ENCODE results near the gene CDC16.

CDC16 gene

DNA sequence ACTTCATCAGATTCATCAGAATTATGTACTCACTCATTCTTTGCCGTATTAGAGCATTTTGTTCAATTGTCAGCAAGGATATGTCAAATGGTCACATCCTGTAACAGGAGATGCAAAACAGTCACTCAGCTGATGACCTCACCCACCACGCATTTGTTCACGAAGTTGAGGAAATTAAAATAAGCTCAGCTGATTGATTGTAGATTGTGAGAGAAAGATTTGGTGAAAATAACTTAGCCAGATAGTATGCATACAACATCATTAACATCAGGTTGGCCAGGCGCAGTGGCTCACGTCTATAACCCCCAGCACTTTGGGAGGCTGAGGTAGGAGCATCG is 22.6 kb upstream of the CDC16 start:
- H3K4me3 ChIP-seq (ENCODE audit: low read length): no peak overlapping the region
- no peak for TF ChIP-seq ZNF274 (IDR thresholded peaks at IDR 0.05; ENCODE audit: low read depth, low read length)

DNA sequence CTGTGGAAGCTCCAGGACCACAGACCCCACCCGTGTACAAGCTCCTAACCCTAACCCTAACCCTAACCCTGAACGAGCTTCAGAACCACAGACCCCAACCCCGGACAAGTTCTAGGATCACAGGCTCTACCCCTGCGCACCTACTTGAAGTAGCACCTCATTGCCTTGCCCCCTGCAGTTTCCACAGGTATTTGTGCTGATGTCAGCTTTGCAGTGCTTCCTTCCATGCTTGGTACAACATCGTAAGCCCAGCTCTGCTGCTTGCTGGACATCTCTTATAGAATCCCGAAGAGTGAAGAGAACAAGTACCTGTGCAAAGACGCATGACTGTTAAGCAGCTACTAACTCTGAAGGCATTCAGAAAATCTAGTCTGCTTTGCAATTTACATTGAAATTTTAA is 20.7 kb upstream of the CDC16 start:
- no peak for TF ChIP-seq ZNF274 (IDR thresholded peaks at IDR 0.05; ENCODE audit: low read depth, low read length)
- H3K4me3 ChIP-seq (ENCODE audit: low read length): no peak overlapping the region

DNA sequence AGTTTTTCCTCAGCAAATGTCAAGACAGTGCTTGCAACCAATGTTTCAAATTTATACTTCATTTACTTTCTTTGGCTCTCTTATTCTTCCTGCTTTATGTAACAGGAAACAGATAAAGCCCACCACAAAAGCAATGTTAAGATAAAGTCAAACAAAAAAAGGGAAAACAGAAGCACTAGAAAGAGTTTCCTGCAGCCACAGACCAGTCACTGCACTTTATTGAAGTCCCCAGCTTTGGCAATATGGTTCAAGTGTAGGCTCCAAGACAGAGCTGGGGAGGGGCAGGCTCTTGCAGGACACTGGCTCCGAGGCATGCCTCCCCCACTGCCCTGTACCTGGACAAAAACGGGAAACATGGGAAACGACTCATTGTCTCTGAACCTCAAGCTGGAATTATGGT is 15.3 kb upstream of the CDC16 start:
- H3K4me3 ChIP-seq (ENCODE audit: low read length): no peak overlapping the region
- TF ChIP-seq ZNF274 (IDR thresholded peaks at IDR 0.05; ENCODE audit: low read depth, low read length): no peak

GRCh38 chr13:114222461-114222968 is 12.2 kb upstream of the CDC16 start:
- no peak overlapping the region for H3K4me3 ChIP-seq (ENCODE audit: low read length)
- no peak for TF ChIP-seq ZNF274 (IDR thresholded peaks at IDR 0.05; ENCODE audit: low read depth, low read length)

DNA sequence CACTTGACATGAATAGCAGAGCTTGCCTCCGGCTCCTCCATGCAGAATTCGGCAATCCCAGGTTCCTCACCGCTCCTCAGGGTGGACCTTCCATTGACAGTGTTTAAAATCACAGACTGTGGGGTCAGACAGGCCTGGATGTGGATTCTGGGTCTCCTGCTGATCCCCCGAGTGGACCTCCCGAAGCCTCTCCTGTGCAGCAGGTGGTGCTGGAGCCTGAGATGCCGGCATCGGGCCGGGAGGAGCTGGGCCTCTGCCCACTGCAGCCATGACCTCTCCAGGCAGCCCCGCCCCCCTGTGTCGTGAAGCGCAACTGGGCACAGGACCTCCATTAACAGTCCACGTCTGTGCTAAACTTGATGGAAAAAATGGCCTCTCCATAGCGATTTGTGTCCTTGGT is 10.5 kb upstream of the CDC16 start:
- no peak for TF ChIP-seq ZNF274 (IDR thresholded peaks at IDR 0.05; ENCODE audit: low read depth, low read length)
- H3K4me3 ChIP-seq (ENCODE audit: low read length): no peak overlapping the region

GRCh38 chr13:114225610-114226009 is 9.1 kb upstream of the CDC16 start:
- no peak overlapping the region for H3K4me3 ChIP-seq (ENCODE audit: low read length)

GRCh38 chr13:114226088-114226487 is 8.6 kb upstream of the CDC16 start:
- no peak for TF ChIP-seq ZNF274 (IDR thresholded peaks at IDR 0.05; ENCODE audit: low read depth, low read length)
- no peak overlapping the region for H3K4me3 ChIP-seq (ENCODE audit: low read length)

More at GRCh38 chr13:114225610-114226009, 9.1 kb upstream of the CDC16 start:
- TF ChIP-seq ZNF274 (IDR thresholded peaks at IDR 0.05; ENCODE audit: low read depth, low read length): no peak

GRCh38 chr13:114226699-114227323 is 7.9 kb upstream of the CDC16 start:
- H3K4me3 ChIP-seq (ENCODE audit: low read length): no peak overlapping the region
- TF ChIP-seq ZNF274 (IDR thresholded peaks at IDR 0.05; ENCODE audit: low read depth, low read length): no peak

GRCh38 chr13:114227528-114227927 is 7.2 kb upstream of the CDC16 start:
- TF ChIP-seq ZNF274 (IDR thresholded peaks at IDR 0.05; ENCODE audit: low read depth, low read length): no peak
- H3K4me3 ChIP-seq (ENCODE audit: low read length): no peak overlapping the region

GRCh38 chr13:114228176-114228575 is 6.5 kb upstream of the CDC16 start:
- no peak overlapping the region for H3K4me3 ChIP-seq (ENCODE audit: low read length)
- TF ChIP-seq ZNF274 (IDR thresholded peaks at IDR 0.05; ENCODE audit: low read depth, low read length): no peak

GRCh38 chr13:114229506-114229905 is 5.2 kb upstream of the CDC16 start:
- no peak overlapping the region for H3K4me3 ChIP-seq (ENCODE audit: low read length)
- TF ChIP-seq ZNF274 (IDR thresholded peaks at IDR 0.05; ENCODE audit: low read depth, low read length): no peak

GRCh38 chr13:114230117-114230516 is 4.6 kb upstream of the CDC16 start:
- no peak for TF ChIP-seq ZNF274 (IDR thresholded peaks at IDR 0.05; ENCODE audit: low read depth, low read length)
- H3K4me3 ChIP-seq (ENCODE audit: low read length): no peak overlapping the region

GRCh38 chr13:114230575-114230974 is 4.1 kb upstream of the CDC16 start:
- H3K4me3 ChIP-seq (ENCODE audit: low read length): no peak overlapping the region

GRCh38 chr13:114231886-114232285 is 2.8 kb upstream of the CDC16 start:
- no peak overlapping the region for H3K4me3 ChIP-seq (ENCODE audit: low read length)
- TF ChIP-seq ZNF274 (IDR thresholded peaks at IDR 0.05; ENCODE audit: low read depth, low read length): no peak

More at GRCh38 chr13:114230575-114230974, 4.1 kb upstream of the CDC16 start:
- no peak for TF ChIP-seq ZNF274 (IDR thresholded peaks at IDR 0.05; ENCODE audit: low read depth, low read length)

- H3K4me3 ChIP-seq (ENCODE audit: low read length): peak overlapping the region; percentile 50; the same call in 1 of the 2 replicates
- no peak for TF ChIP-seq ZNF274 (IDR thresholded peaks at IDR 0.05; ENCODE audit: low read depth, low read length)
Observed at GRCh38 chr13:114234266-114234644, 442 bp upstream of the CDC16 start.

DNA sequence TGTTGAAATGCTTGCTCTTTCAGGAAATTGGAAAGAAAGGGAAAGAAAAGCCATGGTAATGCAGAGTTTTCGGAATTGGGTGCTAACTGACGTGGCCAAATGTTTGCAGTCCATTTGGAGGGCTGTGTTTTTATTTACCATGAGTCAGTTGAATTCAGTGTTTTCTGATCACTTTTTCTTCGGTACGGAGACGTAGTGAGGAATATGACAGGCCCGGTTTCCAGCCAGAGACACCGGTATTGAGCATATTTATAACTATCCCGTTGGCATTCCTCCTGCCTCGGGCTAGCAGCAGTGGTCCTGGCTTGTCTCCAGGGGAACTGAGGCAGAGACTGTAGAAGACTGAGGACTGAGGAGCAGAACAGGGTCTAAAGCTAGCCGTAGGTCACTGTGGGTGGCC is 1.0 kb downstream of the CDC16 start:
- H3K4me3 ChIP-seq (ENCODE audit: low read length): peak overlapping the region; percentile 91
- no peak for TF ChIP-seq ZNF274 (IDR thresholded peaks at IDR 0.05; ENCODE audit: low read depth, low read length)

Data from GM08714 (cell line).